Activated T-cell treated with anti-CD3 and anti-CD28 coated beads, Interleukin-2, amount 50 U/mL, for 24 hours (primary cell): ENCODE data around the gene GNPTAB.
A peak's percentile ranks its signal among the peaks of the same experiment; 100 is the strongest.

ENCODE experiments used
- DNase-seq: peaks from one replicate; pipeline ENCODE4 v3.0.0-alpha.2; 2020
- H3K27ac Mint-ChIP-seq: 2 replicates; pipeline ENCODE4 v1.8.0; 2020; ENCODE audit warnings: mild to moderate bottlenecking, mixed read lengths
- H3K27me3 Mint-ChIP-seq: 2 replicates; pipeline ENCODE4 v1.8.0; 2020; ENCODE audit warnings: mixed read lengths
- H3K36me3 Mint-ChIP-seq: 2 replicates; pipeline ENCODE4 v1.8.0; 2020; ENCODE audit warnings: low read depth, mixed read lengths
- H3K4me1 Mint-ChIP-seq: 2 replicates; pipeline ENCODE4 v1.8.0; 2020; ENCODE audit warnings: low read depth, mixed read lengths
- H3K4me3 Mint-ChIP-seq: 2 replicates; pipeline ENCODE4 v1.8.0; 2020; ENCODE audit warnings: mild to moderate bottlenecking, moderate library complexity, mixed read lengths
- H3K9me3 Mint-ChIP-seq: 2 replicates; pipeline ENCODE4 v1.8.0; 2020; ENCODE audit warnings: mixed read lengths

The GNPTAB gene

GRCh38 chr12:101761350-101761749 lies 69.4 kb downstream of the GNPTAB start:
- Mint-ChIP-seq H3K4me1 (no peaks in the 10 kb centered on the region), H3K27me3 (no peaks in the 10 kb centered on the region), H3K4me3 (no peak overlapping the region), H3K9me3 (no peaks in the 10 kb centered on the region), H3K27ac (no peak overlapping the region), H3K36me3 (peaks cover 76% of the 10 kb centered on the region)
- DNase-seq: no peak

GRCh38 chr12:101759396-101760047 lies 71.2 kb downstream of the GNPTAB start:
- peaks cover 76% of the 10 kb centered on the region for H3K36me3 Mint-ChIP-seq
- H3K9me3 Mint-ChIP-seq: no peaks in the 10 kb centered on the region
- H3K4me3 Mint-ChIP-seq: no peak overlapping the region
- H3K27ac Mint-ChIP-seq: no peak overlapping the region
- H3K27me3 Mint-ChIP-seq: no peaks in the 10 kb centered on the region
- H3K4me1 Mint-ChIP-seq: no peaks in the 10 kb centered on the region
- no peak for DNase-seq

- peaks cover 90% of the 10 kb centered on the region for H3K36me3 Mint-ChIP-seq
- no peaks in the 10 kb centered on the region for H3K4me1 Mint-ChIP-seq
- peak overlapping the region; percentile 44 for H3K27ac Mint-ChIP-seq
- no peaks in the 10 kb centered on the region for H3K9me3 Mint-ChIP-seq
- no peak overlapping the region for H3K4me3 Mint-ChIP-seq
- DNase-seq: no peak
- no peaks in the 10 kb centered on the region for H3K27me3 Mint-ChIP-seq
Measured at GRCh38 chr12:101750152-101750551, 80.6 kb downstream of the GNPTAB start.

GRCh38 chr12:101749657-101750056 lies 81.1 kb downstream of the GNPTAB start:
- H3K9me3 Mint-ChIP-seq: no peaks in the 10 kb centered on the region
- DNase-seq: no peak

GRCh38 chr12:101748907-101749306 lies 81.9 kb downstream of the GNPTAB start:
- Mint-ChIP-seq H3K4me1 (peaks cover 3% of the 10 kb centered on the region), H3K27me3 (no peaks in the 10 kb centered on the region), H3K36me3 (peaks cover 95% of the 10 kb centered on the region), H3K4me3 (no peak overlapping the region), H3K9me3 (no peaks in the 10 kb centered on the region), H3K27ac (no peak overlapping the region)
- DNase-seq: no peak

More at GRCh38 chr12:101749657-101750056, 81.1 kb downstream of the GNPTAB start:
- Mint-ChIP-seq H3K27ac (peak overlapping the region; percentile 5), H3K36me3 (peaks cover 90% of the 10 kb centered on the region), H3K4me3 (no peak overlapping the region), H3K4me1 (no peaks in the 10 kb centered on the region), H3K27me3 (no peaks in the 10 kb centered on the region)

- H3K4me1 Mint-ChIP-seq: peaks cover 5% of the 10 kb centered on the region
- no peak for DNase-seq
- no peak overlapping the region for H3K4me3 Mint-ChIP-seq
- peaks cover 96% of the 10 kb centered on the region for H3K36me3 Mint-ChIP-seq
- no peaks in the 10 kb centered on the region for H3K9me3 Mint-ChIP-seq
- no peak overlapping the region for H3K27ac Mint-ChIP-seq
- H3K27me3 Mint-ChIP-seq: no peaks in the 10 kb centered on the region
Measured at GRCh38 chr12:101747697-101748096, 83.1 kb downstream of the GNPTAB start.

- H3K27me3 Mint-ChIP-seq: no peaks in the 10 kb centered on the region
- H3K4me1 Mint-ChIP-seq: peaks cover 5% of the 10 kb centered on the region
- H3K36me3 Mint-ChIP-seq: peaks cover 95% of the 10 kb centered on the region
- no peak for DNase-seq
- H3K27ac Mint-ChIP-seq: no peak overlapping the region
- H3K9me3 Mint-ChIP-seq: no peaks in the 10 kb centered on the region
- no peak overlapping the region for H3K4me3 Mint-ChIP-seq
Measured at GRCh38 chr12:101746661-101747060, 84.1 kb downstream of the GNPTAB start.

- Mint-ChIP-seq H3K27ac (no peak overlapping the region), H3K4me1 (peaks cover 5% of the 10 kb centered on the region), H3K27me3 (no peaks in the 10 kb centered on the region), H3K9me3 (no peaks in the 10 kb centered on the region), H3K36me3 (peaks cover 93% of the 10 kb centered on the region), H3K4me3 (no peak overlapping the region)
- DNase-seq: no peak
Measured at GRCh38 chr12:101746196-101746595, 84.6 kb downstream of the GNPTAB start.

GRCh38 chr12:101745481-101745880 lies 85.3 kb downstream of the GNPTAB start:
- Mint-ChIP-seq H3K36me3 (peaks cover 86% of the 10 kb centered on the region), H3K27ac (no peak overlapping the region), H3K4me3 (no peak overlapping the region), H3K9me3 (no peaks in the 10 kb centered on the region), H3K4me1 (peaks cover 5% of the 10 kb centered on the region), H3K27me3 (no peaks in the 10 kb centered on the region)
- DNase-seq: no peak

- Mint-ChIP-seq H3K4me3 (no peak overlapping the region), H3K27ac (peak overlapping the region; percentile 67), H3K27me3 (no peaks in the 10 kb centered on the region), H3K36me3 (peaks cover 77% of the 10 kb centered on the region), H3K9me3 (no peaks in the 10 kb centered on the region), H3K4me1 (peaks cover 5% of the 10 kb centered on the region)
- DNase-seq: no peak
Measured at GRCh38 chr12:101743724-101744472, 86.9 kb downstream of the GNPTAB start.

GRCh38 chr12:101743242-101743641 lies 87.5 kb downstream of the GNPTAB start:
- H3K4me3 Mint-ChIP-seq: no peak overlapping the region
- H3K27ac Mint-ChIP-seq: peak overlapping the region; percentile 59
- no peaks in the 10 kb centered on the region for H3K27me3 Mint-ChIP-seq
- H3K4me1 Mint-ChIP-seq: peaks cover 5% of the 10 kb centered on the region
- DNase-seq: no peak
- peaks cover 75% of the 10 kb centered on the region for H3K36me3 Mint-ChIP-seq
- H3K9me3 Mint-ChIP-seq: no peaks in the 10 kb centered on the region

GRCh38 chr12:101740980-101741379 lies 89.8 kb downstream of the GNPTAB start:
- peaks cover 5% of the 10 kb centered on the region for H3K4me1 Mint-ChIP-seq
- no peak overlapping the region for H3K27ac Mint-ChIP-seq
- no peaks in the 10 kb centered on the region for H3K9me3 Mint-ChIP-seq
- H3K36me3 Mint-ChIP-seq: peaks cover 59% of the 10 kb centered on the region
- no peak overlapping the region for H3K4me3 Mint-ChIP-seq
- no peak for DNase-seq
- H3K27me3 Mint-ChIP-seq: no peaks in the 10 kb centered on the region

GRCh38 chr12:101740566-101740965 lies 90.2 kb downstream of the GNPTAB start:
- Mint-ChIP-seq H3K27ac (no peak overlapping the region), H3K27me3 (no peaks in the 10 kb centered on the region), H3K4me1 (peaks cover 5% of the 10 kb centered on the region)

GRCh38 chr12:101738920-101739665 lies 91.7 kb downstream of the GNPTAB start, which contains the start of gene SYCP3:
Gene SYCP3, minus strand, starts transcription at chr12:101739462. Its CDS starts 1,527 bp downstream, at chr12:101737935.
- Mint-ChIP-seq H3K9me3 (no peaks in the 10 kb centered on the region), H3K27ac (no peak within 1 kb of the TSS), H3K27me3 (no peaks in the 10 kb centered on the region), H3K4me1 (peaks cover 4% of the 10 kb centered on the region), H3K36me3 (peaks cover 41% of the 10 kb centered on the region), H3K4me3 (no peak within 1 kb of the TSS)
- no peak for DNase-seq

More at GRCh38 chr12:101740566-101740965, 90.2 kb downstream of the GNPTAB start:
- H3K4me3 Mint-ChIP-seq: no peak overlapping the region
- H3K36me3 Mint-ChIP-seq: peaks cover 56% of the 10 kb centered on the region
- no peaks in the 10 kb centered on the region for H3K9me3 Mint-ChIP-seq
- no peak for DNase-seq
